Gastrocnemius medialis (tissue), 4 donors: ENCODE data around the gene METTL26.

Source experiments
- POLR2A ChIP-seq, 2 donors: fragments of 450-650 bp; IDR thresholded peaks; one replicate each; pipeline ENCODE4 v1.6.1; 2017; ENCODE audit warnings: antibody characterized with exemption in 2 of 2, mild to moderate bottlenecking in 2 of 2, moderate library complexity in 2 of 2
- TF ChIP-seq, protein P1 (sequence below), 5 experiments: fragments of 450-650 bp in 3 of 5; fragments of 200-600 bp in 2 of 5; sonication (generic) in 2 of 5; IDR thresholded peaks in 4 of 5; conservative IDR thresholded peaks in 1 of 5; 1 replicate in 4 of 5; 2 replicates in 1 of 5; pipeline ENCODE4 v1.5.1; 2016 to 2019; ENCODE audit warnings: antibody characterized with exemption in 5 of 5, mild to moderate bottlenecking in 3 of 5, moderate library complexity in 3 of 5

GRCh38 chr16:606656-607307 lies 29.3 kb downstream of the METTL26 start:
- TF ChIP-seq, protein P1, sequence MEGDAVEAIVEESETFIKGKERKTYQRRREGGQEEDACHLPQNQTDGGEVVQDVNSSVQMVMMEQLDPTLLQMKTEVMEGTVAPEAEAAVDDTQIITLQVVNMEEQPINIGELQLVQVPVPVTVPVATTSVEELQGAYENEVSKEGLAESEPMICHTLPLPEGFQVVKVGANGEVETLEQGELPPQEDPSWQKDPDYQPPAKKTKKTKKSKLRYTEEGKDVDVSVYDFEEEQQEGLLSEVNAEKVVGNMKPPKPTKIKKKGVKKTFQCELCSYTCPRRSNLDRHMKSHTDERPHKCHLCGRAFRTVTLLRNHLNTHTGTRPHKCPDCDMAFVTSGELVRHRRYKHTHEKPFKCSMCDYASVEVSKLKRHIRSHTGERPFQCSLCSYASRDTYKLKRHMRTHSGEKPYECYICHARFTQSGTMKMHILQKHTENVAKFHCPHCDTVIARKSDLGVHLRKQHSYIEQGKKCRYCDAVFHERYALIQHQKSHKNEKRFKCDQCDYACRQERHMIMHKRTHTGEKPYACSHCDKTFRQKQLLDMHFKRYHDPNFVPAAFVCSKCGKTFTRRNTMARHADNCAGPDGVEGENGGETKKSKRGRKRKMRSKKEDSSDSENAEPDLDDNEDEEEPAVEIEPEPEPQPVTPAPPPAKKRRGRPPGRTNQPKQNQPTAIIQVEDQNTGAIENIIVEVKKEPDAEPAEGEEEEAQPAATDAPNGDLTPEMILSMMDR (IDR thresholded peaks at IDR 0.05 in 4 of 5, conservative IDR thresholded peaks at IDR 0.05 in 1 of 5), result no peak
- TF ChIP-seq POLR2A (IDR thresholded peaks at IDR 0.05), result no peak
